Lower leg skin (tissue), 4 donors: ENCODE results near the gene SPANXN2. TPM values are rescaled to one million over a fixed set of nuclear protein-coding genes. Genes with fewer than 3 reads are reported as not detected.

Experiments used
- DNase-seq, 2 donors: peaks; one replicate each; pipeline ENCODE4 v3.0.0-alpha.2; 2019; ENCODE audit warnings: low spot score in 2 of 2
- H3K4me3 ChIP-seq: fragments of 200-600 bp; sonication (generic); 2 replicates; pipeline ENCODE4 v1.5.1; 2017; ENCODE audit warnings: mild to moderate bottlenecking, low read depth; ENCODE audit not compliant: poor library complexity, severe bottlenecking
- POLR2A ChIP-seq, 2 donors: fragments of 450-650 bp; IDR thresholded peaks; one replicate each; pipeline ENCODE4 v1.6.1; 2016 to 2017; ENCODE audit warnings: antibody characterized with exemption in 2 of 2, mild to moderate bottlenecking in 1 of 2, moderate library complexity in 1 of 2
- WGBS, 2 donors: methylation state at CpG; one replicate each; pipeline ENCODE4 v1.1.5; 2018; 5-methylcytosine and 5-hydroxymethylcytosine counted together
- intact Hi-C: fragments of 100-400 bp; cut with DNase I; formaldehyde crosslinking; loops from one replicate; pipeline ENCODE4 v1.15.0; 2023; ENCODE audit warnings: low total_unique reads
- total RNA-seq, 4 donors: library from RNA; depleted of rRNA; stranded (reverse); fragments of >200 nt; gene quantifications; one replicate each; pipeline ENCODE4 v1.1.0, GENCODE V29; 2016
- TF ChIP-seq, protein P1 (sequence below), 3 donors: fragments of 450-650 bp; IDR thresholded peaks; one replicate each; pipeline ENCODE4 v1.5.1; 2016; ENCODE audit warnings: antibody characterized with exemption in 3 of 3, mild to moderate bottlenecking in 3 of 3, moderate library complexity in 2 of 3

The SPANXN2 gene
- total RNA-seq, 4 donors from 2014 or later, result not detected

DNA sequence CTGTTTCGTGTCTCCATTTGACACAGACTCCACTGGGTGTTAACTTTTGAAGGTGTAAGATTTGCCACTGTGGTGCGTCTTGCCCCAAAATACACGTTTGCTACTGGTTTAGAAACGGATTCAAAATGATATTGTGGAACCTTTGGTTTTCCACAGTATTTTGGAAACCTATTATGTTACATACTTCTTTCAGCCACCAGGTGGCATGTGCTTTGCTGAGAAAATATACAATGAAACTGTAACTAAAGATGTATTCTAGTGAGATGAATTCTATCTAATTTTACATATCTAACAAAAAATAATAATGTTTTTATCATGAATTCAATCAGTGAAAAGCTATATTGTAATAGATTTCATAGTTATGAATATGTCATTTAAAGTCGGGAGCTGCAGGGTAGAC, 56.2 kb downstream of the SPANXN2 start:
- no peak for TF ChIP-seq POLR2A (IDR thresholded peaks at IDR 0.05)
- TF ChIP-seq, protein P1, sequence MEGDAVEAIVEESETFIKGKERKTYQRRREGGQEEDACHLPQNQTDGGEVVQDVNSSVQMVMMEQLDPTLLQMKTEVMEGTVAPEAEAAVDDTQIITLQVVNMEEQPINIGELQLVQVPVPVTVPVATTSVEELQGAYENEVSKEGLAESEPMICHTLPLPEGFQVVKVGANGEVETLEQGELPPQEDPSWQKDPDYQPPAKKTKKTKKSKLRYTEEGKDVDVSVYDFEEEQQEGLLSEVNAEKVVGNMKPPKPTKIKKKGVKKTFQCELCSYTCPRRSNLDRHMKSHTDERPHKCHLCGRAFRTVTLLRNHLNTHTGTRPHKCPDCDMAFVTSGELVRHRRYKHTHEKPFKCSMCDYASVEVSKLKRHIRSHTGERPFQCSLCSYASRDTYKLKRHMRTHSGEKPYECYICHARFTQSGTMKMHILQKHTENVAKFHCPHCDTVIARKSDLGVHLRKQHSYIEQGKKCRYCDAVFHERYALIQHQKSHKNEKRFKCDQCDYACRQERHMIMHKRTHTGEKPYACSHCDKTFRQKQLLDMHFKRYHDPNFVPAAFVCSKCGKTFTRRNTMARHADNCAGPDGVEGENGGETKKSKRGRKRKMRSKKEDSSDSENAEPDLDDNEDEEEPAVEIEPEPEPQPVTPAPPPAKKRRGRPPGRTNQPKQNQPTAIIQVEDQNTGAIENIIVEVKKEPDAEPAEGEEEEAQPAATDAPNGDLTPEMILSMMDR (IDR thresholded peaks at IDR 0.05), result no peak
- 21 to 46% methylated on average over 5 of the region's 5 CpGs for WGBS, 2 donors
- no peak for DNase-seq
- H3K4me3 ChIP-seq, result no peak overlapping the region
- intact Hi-C loops, result no loop called here

DNA sequence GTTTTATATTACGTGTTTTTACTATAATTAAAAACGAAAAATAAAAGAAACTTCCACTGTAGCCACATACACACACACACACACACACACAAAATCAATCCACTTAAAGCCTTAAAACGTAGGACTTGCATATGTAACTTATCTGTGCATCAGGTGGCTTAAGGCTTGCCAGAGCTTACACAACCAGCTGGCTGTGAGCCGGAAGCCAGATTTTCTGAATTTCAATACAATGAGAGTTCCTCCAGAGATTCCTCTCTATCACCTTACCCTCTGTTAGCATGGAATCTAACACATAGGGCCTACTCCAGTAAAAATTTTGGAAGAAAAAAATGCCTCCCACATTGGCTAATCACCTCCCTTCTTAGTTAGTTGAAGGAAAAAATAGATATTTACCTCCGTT, 56.8 kb downstream of the SPANXN2 start:
- TF ChIP-seq, protein P1 (IDR thresholded peaks at IDR 0.05), result no peak
- TF ChIP-seq POLR2A (IDR thresholded peaks at IDR 0.05), result no peak
- no peak for DNase-seq
- WGBS, 2 donors, result 47 to 61% methylated on average over 5 of the region's 5 CpGs
- intact Hi-C loops, result no loop called here
- H3K4me3 ChIP-seq, result no peak overlapping the region

Other genes with a start within 250 kb of the SPANXN2 start
- not detected for gene SPANXN3, start 203.3 kb downstream of the SPANXN2 start, total RNA-seq
- 1 to 10 TPM; 1.8 to 5.1 (median 3.5) TPM for gene SLITRK4, start 84.7 kb downstream of the SPANXN2 start, total RNA-seq
- gene UBE2NL, start 163.3 kb upstream of the SPANXN2 start, total RNA-seq, result not detected